Activated naive CD4-positive, alpha-beta T cell treated with anti-CD3 and anti-CD28 coated beads, Interleukin-2, amount 50 U/mL, for 72 hours (primary cell): ENCODE data around the gene ZSWIM7. TPM values are rescaled to one million over a fixed set of nuclear protein-coding genes. Genes with fewer than 3 reads are reported as not detected.
A peak's percentile ranks its signal among the peaks of the same experiment; 100 is the strongest.
"Not testable (repeated sequence)": the region's sequence is repeated elsewhere in the genome, so short reads cannot be mapped to it uniquely, and the experiment has no call there.

Experiments
- ATAC-seq, 2 donors: fragments of 150-1000 bp; cut with Tn5 transposase; 2 replicates each; pipeline ENCODE4 v1.10.0; 2021; ENCODE audit warnings: mild to moderate bottlenecking in 2 of 2, moderate library complexity in 2 of 2
- DNase-seq, 2 donors: peaks; one replicate each; pipeline ENCODE4 v3.0.0; 2021 to 2022; ENCODE audit warnings: low spot score in 2 of 2
- H3K27ac Mint-ChIP-seq, 2 donors: one replicate each; pipeline ENCODE4 v1.8.0; 2022; ENCODE audit warnings: mild to moderate bottlenecking in 2 of 2, mixed read lengths in 2 of 2
- H3K36me3 Mint-ChIP-seq, 2 donors: one replicate each; pipeline ENCODE4 v1.8.0; 2022; ENCODE audit warnings: mixed read lengths in 2 of 2
- H3K9me3 Mint-ChIP-seq, 2 donors: one replicate each; pipeline ENCODE4 v1.8.0; 2022; ENCODE audit warnings: mixed read lengths in 2 of 2
- total RNA-seq, 2 donors: library from RNA; stranded (reverse); gene quantifications; one replicate each; pipeline ENCODE4 v1.2.3, GENCODE V29; 2022

Gene ZSWIM7
- total RNA-seq, 2 donors from 2014 or later = 8.8 to 26.2 TPM

DNA sequence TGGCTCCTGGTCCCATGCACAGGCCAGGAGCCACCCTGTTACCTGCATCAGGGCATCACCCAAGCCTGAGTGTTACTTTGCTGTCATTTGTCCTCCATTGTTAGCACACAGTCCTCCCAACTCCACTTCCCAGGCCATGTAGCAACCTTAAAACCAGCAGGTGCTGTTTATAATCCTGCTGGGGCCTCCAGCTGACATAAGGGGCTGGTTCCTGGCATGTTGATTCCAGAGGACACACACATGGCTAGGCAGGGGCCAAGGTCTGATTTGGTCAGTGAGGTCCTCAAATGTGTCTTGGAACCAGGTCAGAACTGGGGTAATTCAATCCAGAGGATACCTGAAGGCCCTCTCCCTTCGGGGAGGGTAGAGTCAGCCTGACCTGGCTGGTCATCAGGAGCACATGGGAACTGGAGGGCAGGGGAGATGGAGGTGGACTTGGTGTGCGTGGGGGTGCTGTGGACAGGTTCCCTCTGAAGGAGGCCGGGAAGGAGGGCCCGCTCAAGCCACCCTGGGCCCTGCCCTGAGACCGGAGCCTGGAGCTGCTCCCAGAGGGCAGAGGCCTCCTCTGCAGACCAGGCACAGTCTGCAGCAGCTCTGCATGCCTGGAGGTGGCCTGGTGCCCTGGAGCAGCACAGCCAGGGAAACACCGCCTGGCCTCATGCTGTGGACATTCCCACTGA, 48.0 kb downstream of the ZSWIM7 start:
- Mint-ChIP-seq H3K9me3 (no peaks in the 10 kb centered on the region), H3K27ac (no peak overlapping the region), H3K36me3 (peaks cover 0 to 7% of the 10 kb centered on the region in 2 donors)
- DNase-seq (no peak), ATAC-seq (no peak)

DNA sequence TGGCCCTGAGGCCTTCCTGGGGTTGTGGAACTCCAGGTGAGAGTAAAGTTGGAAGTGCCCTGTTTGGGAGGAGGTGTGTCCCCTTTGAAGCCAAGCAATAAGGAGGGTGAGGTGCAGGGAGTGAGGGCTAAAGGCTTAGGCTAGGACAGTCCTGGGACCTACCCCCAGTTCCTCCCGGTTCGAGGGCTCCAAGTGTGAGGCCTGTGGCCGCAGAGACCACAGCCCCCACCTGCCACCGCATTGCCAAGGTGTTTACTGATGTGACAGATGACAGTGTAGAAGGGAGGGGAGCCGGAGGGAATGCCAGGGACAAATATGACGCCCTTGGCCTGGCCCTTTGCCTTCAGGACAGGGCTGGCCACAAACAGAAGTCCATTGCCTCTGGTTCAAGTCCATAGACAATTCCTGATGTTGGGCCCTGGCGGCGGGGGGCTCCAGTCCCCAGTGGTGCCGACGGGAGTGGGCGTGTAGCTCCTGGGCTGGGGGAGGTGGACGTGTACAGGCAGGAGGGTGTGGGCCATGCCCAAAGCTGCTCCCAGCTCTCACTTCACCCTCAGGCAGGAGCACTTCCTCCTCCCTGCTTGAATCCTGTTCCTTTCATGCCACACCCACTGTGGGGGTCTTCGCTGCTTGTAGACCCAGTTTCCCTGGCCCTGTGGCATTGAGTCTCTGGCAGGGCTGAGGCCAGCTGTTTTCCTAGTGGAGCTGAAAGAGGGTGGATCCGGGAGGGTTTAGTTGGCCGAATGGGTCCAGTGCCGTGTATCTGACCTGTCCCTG, 51.3 kb downstream of the ZSWIM7 start:
- Mint-ChIP-seq H3K27ac (no peak overlapping the region), H3K9me3 (no peaks in the 10 kb centered on the region), H3K36me3 (peaks cover 0 to 9% of the 10 kb centered on the region in 2 donors)
- ATAC-seq (no peak), DNase-seq (no peak)

DNA sequence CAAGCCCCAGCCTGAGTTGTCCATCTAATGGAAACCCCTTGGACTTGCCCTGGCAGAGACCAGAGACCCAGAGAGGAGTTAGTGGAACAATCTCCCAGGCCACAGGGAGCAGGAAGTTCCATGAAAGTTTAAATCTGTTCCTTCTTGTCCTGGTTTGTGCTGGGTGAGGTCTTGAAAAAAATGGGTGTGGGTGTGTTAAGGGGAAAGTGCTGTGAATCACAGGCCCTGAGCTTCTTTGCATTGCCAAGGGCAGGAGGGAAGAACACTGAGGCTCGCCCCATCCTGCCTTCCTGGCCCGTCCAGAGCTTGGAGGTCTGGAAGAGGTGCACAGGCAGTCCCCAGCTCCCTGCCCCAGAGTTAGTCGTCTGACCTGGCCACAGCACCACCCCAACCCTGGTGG, 52.2 kb downstream of the ZSWIM7 start:
- no peak overlapping the region for H3K27ac Mint-ChIP-seq
- H3K9me3 Mint-ChIP-seq = no peaks in the 10 kb centered on the region
- H3K36me3 Mint-ChIP-seq = peaks cover 5 to 9% of the 10 kb centered on the region in 2 donors
- no peak for DNase-seq
- no peak for ATAC-seq

DNA sequence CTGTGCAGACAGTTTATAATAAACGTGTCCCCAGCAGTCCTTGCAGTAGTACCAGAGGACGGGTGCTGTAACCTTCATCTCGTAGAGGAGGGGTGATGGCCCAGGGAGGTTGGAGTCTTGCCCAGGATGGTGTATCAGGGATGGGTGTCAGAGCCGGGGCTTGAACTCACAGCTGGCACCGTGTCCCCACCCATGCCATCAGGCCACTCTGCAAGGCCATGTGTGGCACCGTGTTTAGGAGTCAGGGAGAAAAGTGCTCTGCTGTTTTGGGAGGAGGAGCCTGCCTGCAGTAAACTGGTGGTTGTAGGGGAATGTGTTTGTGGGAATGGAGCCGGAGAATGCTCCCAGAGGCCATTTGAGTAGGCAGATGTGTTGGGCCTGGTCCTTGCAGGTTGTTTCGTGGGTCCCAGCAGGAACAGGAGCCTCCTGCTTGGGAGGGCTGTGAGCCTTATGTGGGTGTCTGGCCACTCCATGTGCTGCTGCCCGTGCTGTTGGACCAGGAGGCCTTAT, 52.8 kb downstream of the ZSWIM7 start:
- ATAC-seq (no peak), DNase-seq (no peak)
- Mint-ChIP-seq H3K36me3 (peaks cover 5 to 9% of the 10 kb centered on the region in 2 donors), H3K27ac (no peak overlapping the region), H3K9me3 (no peaks in the 10 kb centered on the region)

DNA sequence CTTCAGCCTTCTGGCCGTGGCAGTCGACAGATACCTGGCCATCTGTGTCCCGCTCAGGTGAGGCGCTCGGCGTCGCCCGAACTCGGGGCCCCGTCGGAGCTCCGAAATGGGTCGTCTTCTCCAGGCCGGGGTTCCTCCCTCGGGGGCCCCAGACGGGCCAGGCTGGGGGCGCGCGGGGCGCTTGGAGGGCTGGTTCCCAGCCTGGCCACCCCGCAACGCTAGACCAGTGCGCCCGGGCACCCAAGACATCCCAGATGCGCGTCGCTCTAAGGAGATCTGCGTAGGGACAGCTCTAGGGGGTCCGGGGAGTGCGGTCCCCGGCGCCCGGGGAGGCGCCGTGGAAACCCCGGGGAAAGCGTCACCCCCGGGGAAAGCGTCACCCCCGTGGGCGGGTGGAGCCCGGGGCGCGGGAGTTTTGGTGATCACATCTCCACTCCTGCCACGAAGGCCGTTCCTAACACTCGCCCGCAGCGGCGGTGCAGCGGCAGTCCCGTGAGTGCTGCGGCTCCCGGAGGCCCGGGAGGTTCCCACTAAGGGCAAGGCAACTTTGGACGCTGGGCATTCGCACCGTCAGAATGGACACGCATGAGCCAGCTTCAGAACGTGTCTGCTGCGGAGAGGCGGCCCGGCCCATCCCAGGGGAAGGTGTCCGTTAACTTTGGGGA, 53.8 kb downstream of the ZSWIM7 start:
- peak in 1 of 2 donors; percentile 41 for DNase-seq
- peak overlapping the region in 1 of 2 donors; percentile 50 for H3K27ac Mint-ChIP-seq
- H3K36me3 Mint-ChIP-seq = peaks cover 5 to 9% of the 10 kb centered on the region in 2 donors
- ATAC-seq = peak in 1 of 2 donors; percentile 6
- H3K9me3 Mint-ChIP-seq = no peaks in the 10 kb centered on the region

DNA sequence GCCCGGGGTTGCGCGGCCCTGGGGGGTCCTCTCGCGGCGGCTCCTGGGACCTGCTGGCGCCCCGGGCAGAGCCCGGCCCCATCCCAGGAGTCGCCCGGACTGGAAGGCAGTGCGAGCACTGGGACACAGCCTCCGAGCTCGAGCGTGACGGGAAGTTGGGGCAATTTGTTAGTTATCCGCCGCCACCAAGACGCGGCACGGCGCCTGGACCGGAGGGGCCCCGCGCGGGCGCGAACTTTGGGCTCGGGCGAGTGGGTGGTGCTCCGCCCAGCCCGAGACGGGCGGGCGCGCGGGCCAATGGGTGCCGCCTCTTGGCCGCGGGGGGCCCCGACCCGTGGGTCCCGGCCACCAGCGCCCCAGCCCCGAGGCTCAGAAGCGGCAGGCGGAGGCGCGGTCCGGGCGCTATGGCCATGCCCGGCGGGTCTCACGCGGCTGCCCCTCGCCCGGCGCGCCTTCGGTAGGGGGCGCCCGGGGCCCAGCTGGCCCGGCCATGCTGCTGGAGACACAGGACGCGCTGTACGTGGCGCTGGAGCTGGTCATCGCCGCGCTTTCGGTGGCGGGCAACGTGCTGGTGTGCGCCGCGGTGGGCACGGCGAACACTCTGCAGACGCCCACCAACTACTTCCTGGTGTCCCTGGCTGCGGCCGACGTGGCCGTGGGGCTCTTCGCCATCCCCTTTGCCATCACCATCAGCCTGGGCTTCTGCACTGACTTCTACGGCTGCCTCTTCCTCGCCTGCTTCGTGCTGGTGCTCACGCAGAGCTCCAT, 54.6 kb downstream of the ZSWIM7 start, which contains the start of gene ADORA2B:
Gene ADORA2B (plus strand): TSS at position 372 of the 768 bp plus-strand sequence. CDS start 119 bp downstream, at position 491.
- peak within 1 kb of the TSS in 1 of 2 donors; percentile 50 for H3K27ac Mint-ChIP-seq
- ATAC-seq (peak; percentile 88), DNase-seq (peak; percentile 71 to 72)
- H3K36me3 Mint-ChIP-seq = peaks cover 5 to 9% of the 10 kb centered on the region in 2 donors
- no peaks in the 10 kb centered on the region for H3K9me3 Mint-ChIP-seq

DNA sequence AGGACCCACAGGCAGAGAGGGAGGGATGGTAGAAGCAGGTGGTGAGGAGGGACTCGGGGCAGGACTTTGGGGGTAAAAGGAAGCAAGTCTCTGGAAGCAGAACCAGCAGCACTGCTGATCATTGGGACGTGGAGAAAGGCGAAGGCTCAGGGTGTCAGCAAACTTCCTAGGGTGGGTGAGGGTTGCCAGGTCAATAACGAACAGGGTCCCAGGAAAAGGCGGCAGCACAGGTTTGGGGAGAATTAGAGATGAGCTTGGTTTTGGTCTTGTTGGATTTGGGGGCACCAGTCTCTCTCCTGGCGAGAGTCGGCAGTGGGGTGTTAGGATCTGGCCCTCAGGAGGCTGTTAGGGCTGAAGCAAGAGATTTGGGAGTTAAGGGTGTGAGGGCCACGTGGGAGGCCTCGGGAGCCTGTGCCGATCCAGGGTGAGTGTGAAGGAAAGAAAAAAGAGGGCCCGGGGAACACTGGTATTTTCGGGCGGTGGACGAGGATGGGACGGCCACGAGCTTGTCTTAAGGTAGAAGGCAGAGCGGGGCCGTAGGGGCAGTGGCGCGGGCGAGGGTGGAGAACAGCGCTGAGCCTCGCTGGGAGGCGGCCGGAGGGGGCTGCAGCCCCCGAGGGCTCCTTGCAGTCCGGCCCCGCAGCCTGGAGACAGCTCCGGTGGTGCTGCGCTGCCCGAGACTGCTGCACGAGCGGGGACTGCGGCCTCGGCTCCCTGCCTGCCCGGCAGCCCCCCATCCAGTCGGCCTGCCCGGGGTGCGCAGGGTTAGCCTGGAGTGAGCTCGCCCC, 55.3 kb downstream of the ZSWIM7 start:
- H3K36me3 Mint-ChIP-seq = peaks cover 5 to 9% of the 10 kb centered on the region in 2 donors
- no peaks in the 10 kb centered on the region for H3K9me3 Mint-ChIP-seq
- ATAC-seq (no peak), DNase-seq (no peak)
- H3K27ac Mint-ChIP-seq = no peak overlapping the region

DNA sequence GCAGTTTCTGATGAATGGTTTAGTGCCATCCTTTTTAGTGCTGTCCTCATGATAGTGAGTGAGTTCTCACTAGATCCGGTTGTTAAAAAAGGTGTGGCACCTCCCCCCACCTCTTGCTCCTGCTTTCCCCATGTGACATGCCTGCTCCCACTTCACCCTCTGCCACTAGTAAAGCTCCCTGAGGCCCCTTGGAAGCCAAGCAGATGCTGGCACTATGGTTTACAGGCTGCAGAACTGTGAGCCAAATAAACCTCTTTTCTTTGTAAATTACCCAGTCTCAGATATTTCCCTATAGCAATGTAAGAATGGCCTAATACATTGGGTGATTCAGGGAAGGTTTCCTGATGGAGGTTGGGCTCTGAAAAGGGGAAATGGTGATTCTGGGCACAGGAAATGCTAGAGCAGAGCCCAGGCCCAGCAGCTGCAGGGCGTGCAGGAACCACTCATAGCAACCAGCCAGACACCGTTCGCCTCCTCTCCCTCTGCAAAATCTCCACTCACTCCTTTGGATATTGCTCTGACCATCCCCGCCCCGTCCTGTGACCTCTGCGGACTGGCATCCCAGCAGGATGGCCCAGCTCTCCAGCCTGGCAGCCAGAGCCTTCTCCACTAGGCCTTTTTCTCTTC, 57.2 kb downstream of the ZSWIM7 start:
- ATAC-seq (no peak), DNase-seq (no peak)
- Mint-ChIP-seq H3K27ac (no peak overlapping the region), H3K9me3 (no peaks in the 10 kb centered on the region), H3K36me3 (peaks cover 5 to 9% of the 10 kb centered on the region in 2 donors)

DNA sequence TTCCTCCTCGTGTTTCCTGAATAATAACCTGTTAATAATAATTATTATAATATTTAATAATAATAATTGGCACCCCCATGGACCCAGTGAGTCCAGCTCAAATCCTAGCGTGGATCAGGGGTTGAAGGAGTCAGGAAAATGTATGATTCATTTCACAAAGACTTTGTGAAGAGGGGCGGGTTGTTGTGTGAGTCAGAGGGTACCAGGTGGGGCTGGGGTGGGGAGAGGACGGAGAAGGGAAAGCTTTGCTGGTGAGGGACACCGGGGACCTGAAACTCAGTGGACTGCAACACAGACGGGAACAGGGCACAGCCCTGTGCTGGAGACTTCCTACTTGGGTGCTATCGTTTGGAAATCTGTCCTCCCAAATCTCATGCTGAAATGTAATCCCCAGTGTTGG, 57.7 kb downstream of the ZSWIM7 start:
- Mint-ChIP-seq H3K27ac (no peak overlapping the region), H3K9me3 (no peaks in the 10 kb centered on the region), H3K36me3 (peaks cover 5 to 9% of the 10 kb centered on the region in 2 donors)
- DNase-seq (no peak), ATAC-seq (no peak)

DNA sequence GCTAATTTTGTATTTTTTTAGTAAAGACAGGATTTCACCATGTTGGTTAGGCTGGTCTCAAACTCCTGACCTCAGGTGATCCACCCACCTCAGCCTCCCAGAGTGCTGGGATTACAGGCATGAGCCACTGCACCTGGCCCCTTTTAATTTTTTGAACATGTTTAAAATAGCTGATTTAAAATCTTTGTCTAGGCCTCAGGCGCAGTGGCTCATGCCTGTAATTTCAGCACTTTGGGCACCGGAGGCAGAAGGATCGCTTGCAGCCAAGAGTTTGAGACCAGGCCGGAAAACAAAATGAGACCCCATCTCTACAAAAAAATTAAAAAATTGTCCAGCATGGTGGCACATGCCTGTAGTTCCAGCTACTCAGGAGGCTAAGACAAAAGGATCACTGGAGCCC, 63.0 kb downstream of the ZSWIM7 start:
- not testable (repeated sequence) for H3K36me3 Mint-ChIP-seq, ATAC-seq, H3K9me3 Mint-ChIP-seq, H3K27ac Mint-ChIP-seq, DNase-seq

DNA sequence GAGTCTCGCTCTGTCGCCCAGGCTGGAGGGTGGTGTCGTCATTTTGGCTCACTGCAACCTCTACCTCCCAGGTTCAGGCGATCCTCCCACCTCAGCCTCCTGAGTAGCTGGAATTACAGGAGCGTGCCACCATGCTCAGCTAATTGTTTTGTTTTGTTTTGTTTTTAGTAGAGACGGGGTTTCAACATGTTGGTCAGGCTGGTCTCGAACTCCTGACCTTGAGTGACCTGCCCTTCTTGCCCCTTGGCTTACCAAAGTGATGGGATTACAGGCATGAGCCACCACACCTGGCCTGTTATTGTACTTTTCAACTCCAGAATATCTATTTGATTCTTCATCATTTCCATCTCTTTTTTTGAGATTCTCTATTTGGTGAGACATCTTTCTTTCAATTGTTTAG, 63.6 kb downstream of the ZSWIM7 start:
- no peak for ATAC-seq
- no peak for DNase-seq
- Mint-ChIP-seq H3K36me3 (no peaks in the 10 kb centered on the region), H3K27ac (no peak overlapping the region), H3K9me3 (no peaks in the 10 kb centered on the region)

DNA sequence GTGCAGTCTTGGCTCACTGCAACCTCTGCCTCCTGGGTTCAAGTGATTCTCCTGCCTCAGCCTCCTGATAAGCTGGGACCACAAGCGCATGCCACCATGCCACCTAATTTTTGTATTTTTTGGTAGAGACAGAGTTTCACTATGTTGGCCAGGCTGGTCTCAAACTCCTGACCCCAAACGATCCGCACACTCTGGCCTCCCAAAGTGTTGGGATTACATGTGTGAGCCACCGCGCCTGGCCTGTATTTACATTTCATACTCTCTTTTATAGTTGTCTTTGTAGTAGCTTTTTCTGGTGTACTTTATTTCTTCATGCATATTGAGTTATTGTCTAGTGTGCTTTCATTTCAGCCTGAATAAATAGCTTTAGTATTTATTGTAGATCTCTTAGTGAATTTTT, 64.6 kb downstream of the ZSWIM7 start:
- no peak overlapping the region for H3K27ac Mint-ChIP-seq
- no peaks in the 10 kb centered on the region for H3K9me3 Mint-ChIP-seq
- ATAC-seq = no peak
- no peaks in the 10 kb centered on the region for H3K36me3 Mint-ChIP-seq
- no peak for DNase-seq

DNA sequence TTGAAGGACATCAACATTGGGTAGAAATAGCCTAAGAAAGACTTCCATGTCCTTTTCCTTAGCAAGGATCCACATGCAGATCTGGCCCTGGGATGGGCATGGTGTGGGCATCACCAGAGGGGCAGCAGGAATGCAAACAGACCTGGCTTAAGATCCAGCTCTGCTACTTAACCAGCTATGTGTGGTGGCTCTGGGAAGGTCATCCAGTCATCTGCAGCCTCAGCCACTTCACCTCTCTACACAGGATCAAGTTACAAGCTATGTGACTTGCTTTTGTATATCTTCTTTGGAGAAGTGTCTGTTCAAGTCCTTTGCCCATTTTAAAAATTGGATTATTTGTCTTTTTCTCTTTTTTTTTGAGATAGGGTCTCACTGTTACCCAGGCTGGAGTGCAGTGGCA, 68.1 kb downstream of the ZSWIM7 start:
- H3K27ac Mint-ChIP-seq = no peak overlapping the region
- ATAC-seq (no peak), DNase-seq (no peak)
- H3K9me3 Mint-ChIP-seq = no peaks in the 10 kb centered on the region
- no peaks in the 10 kb centered on the region for H3K36me3 Mint-ChIP-seq

DNA sequence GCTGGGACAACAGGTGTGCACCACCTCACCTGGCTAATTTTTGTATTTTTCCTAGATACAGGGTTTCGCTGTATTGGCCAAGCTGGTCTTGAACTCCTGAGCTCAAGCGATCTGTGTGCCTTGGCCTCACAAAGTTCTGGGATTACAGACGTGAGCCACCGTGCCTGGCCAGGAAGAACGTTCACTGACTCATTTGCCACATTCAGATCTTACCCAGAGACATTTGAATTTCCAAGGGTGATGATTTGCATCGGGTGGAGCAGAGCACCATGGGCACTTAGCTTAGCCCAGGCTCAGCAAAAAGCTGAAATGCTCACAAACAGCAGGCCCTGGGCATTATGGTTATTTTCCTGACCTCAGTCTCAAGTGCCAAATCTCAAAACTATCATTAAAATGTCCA, 69.1 kb downstream of the ZSWIM7 start:
- no peaks in the 10 kb centered on the region for H3K9me3 Mint-ChIP-seq

DNA sequence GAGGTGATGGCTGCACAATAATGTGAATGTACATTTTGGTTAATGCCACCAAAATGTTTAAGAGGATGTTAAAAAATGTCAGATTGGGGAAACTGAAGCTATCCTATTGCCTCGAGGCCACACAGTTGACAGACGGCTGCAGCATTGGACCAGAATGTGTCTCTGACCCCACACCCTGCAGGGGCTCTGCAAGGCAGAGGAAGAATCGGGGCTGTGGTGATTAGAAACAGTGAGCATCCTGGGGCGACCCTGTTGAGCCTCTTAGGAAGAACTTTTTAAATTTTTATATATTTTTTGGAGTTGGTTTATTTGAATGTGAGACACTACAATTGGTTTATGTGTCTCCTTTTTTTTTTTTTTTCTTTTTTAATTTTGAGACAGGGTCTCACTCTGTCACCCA, 69.6 kb downstream of the ZSWIM7 start:
- ATAC-seq (no peak), DNase-seq (no peak)
- Mint-ChIP-seq H3K9me3 (no peaks in the 10 kb centered on the region), H3K27ac (no peak overlapping the region), H3K36me3 (no peaks in the 10 kb centered on the region)

More for the DNA sequence above, 69.1 kb downstream of the ZSWIM7 start:
- DNase-seq (no peak), ATAC-seq (no peak)
- Mint-ChIP-seq H3K36me3 (no peaks in the 10 kb centered on the region), H3K27ac (no peak overlapping the region)
